Omental fat pad (tissue), 4 donors: ENCODE measurements around the gene KMT2D. TPM values are rescaled to one million over a fixed set of nuclear protein-coding genes. Genes with fewer than 3 reads are reported as not detected.

ENCODE experiments used
- ATAC-seq: fragments of 150-250 bp; one replicate; pipeline ENCODE4 v1.9.1; 2016; ENCODE audit warnings: mild to moderate bottlenecking, moderate library complexity; ENCODE audit not compliant: low FRiP score
- DNase-seq: peaks from one replicate; pipeline ENCODE4 v3.0.0-alpha.2; 2019; ENCODE audit warnings: low spot score
- total RNA-seq, 4 donors: library from RNA; depleted of rRNA; stranded (reverse); fragments of >200 nt; gene quantifications; one replicate each; pipeline ENCODE4 v1.1.0, GENCODE V29; 2016
- TF ChIP-seq, protein P1 (sequence below), 3 donors: fragments of 450-650 bp; IDR thresholded peaks; one replicate each; pipeline ENCODE4 v1.5.1; 2016 to 2017; ENCODE audit warnings: antibody characterized with exemption in 3 of 3, mild to moderate bottlenecking in 3 of 3, moderate library complexity in 2 of 3

The KMT2D gene
- total RNA-seq, 4 donors from 2014 or later, result 31.2 to 87.0 (median 49.0) TPM

DNA sequence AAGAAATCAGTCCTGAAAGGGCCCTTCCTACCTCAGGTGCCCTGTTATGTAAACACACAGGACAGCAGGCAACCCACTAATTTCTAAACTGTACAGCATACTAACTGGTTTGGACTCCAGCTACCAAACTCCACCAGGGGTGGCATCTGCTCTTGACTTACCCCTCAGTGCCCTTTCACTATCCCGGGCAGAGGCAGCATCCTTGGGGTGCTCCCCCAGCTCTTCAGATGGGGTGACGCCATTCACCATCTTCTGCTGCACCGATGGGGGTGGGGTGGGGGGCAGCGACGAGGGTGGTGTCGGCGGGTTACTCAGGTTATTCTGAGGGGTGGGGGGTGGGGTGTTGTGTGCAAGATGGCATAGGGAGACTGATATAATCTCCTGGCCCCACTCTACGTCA, 30.5 kb downstream of the KMT2D start:
- ATAC-seq, result no peak
- TF ChIP-seq, protein P1, sequence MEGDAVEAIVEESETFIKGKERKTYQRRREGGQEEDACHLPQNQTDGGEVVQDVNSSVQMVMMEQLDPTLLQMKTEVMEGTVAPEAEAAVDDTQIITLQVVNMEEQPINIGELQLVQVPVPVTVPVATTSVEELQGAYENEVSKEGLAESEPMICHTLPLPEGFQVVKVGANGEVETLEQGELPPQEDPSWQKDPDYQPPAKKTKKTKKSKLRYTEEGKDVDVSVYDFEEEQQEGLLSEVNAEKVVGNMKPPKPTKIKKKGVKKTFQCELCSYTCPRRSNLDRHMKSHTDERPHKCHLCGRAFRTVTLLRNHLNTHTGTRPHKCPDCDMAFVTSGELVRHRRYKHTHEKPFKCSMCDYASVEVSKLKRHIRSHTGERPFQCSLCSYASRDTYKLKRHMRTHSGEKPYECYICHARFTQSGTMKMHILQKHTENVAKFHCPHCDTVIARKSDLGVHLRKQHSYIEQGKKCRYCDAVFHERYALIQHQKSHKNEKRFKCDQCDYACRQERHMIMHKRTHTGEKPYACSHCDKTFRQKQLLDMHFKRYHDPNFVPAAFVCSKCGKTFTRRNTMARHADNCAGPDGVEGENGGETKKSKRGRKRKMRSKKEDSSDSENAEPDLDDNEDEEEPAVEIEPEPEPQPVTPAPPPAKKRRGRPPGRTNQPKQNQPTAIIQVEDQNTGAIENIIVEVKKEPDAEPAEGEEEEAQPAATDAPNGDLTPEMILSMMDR (IDR thresholded peaks at IDR 0.05), result no peak
- no peak for DNase-seq

DNA sequence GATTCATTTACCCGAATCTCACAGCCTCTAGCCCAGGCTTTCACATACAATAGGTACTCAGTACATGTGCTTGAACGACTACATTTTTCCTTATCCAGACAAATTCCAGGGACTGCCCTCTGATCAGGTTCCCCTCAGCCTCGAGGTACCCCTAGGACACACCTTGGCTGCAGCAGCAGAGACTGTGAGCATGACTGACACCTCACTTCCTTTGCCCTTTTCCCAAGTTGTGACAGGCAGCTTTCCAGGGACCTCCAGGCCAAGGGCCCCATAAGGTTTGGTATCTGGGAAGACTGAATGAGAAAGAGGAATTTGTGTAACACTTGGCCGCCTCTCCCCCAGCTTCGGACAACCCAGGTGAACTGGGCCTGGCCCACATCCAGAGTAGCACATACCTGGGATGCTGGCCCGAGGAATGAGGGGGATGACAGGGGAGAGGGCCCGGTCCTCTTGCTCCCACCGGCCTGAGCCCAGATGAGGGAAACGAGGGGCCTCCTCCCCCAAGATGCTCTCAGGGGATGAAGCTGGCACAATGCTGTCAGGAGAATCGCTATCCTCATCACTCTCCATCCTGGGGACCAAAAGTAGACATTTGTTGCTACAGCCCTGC, 31.8 kb downstream of the KMT2D start:
- DNase-seq, result no peak
- ATAC-seq, result no peak
- TF ChIP-seq, protein P1 (IDR thresholded peaks at IDR 0.05), result no peak

DNA sequence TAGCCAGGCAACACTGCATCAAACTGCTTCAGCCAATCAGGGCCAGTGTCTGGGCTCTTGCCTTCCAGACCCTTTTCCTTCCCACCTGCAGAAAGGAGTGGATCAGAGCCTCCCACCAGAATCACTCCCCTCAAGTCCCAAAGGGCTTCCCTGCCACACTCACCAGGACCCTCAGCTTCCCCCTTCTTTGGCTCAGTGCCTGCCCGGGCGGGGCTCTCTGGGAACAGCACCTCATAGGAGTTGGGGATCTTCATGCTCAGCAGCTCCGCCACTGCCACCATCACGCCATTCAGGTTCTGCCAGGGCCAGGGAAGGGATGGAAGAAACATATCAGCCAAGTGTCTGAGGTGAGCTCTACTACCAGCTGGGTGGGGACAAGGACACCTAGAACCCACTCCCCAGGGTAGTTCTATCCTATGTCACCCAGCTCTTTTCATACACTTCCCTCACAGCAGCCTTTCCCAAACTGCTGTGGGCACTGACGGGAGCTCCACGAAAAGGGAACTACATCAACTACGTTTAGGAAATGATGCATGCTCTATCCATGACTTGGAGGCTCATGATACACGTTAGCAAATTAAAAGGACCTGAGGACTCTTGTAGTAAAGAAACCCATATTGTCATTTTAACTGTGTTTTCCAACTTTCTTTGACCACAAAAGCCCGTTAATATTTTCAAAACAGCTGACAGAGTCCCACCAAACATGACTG, 32.6 kb downstream of the KMT2D start:
- no peak for ATAC-seq
- DNase-seq, result no peak
- TF ChIP-seq, protein P1 (IDR thresholded peaks at IDR 0.05), result no peak

DNA sequence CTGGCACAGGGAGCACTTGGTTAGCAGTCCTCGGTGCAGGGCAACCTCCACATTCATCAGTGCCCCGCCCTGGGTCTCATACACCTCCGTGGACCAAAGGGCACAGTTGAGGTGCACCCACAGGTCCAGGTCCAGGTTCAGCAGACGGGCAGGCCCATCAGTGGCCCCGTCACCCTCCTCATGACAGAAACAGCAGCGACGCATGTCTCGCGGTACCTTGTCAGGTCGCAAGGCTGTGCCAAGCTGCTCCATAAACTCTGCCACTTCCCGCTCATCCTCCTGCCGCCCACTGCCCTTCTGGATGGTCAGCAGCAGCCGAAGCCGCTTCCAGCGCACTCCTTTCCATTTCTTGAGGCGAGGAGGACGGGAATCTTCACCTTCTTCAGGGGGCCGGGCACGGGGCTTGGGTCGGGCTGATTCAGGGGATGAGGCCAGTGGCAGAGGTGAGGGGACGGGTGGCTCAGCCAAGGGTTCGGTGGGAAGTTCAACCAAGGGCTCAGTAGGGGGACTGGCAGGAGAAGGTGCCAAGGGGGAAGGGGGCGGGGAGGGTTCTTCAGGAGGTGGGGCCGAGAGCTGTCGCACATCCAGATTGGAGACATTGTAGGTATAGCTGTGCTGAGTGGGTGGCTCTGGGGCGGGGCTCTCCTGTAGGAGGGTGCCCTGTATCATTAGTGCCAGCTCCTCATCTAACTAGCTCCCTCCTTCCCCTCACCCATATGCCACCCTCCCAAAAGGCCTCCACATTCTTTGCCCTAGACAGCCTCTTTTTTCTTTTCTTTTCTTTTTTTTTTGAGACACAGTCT, 33.7 kb downstream of the KMT2D start:
- ATAC-seq (no peak), DNase-seq (no peak)
- TF ChIP-seq, protein P1 (IDR thresholded peaks at IDR 0.05), result no peak

DNA sequence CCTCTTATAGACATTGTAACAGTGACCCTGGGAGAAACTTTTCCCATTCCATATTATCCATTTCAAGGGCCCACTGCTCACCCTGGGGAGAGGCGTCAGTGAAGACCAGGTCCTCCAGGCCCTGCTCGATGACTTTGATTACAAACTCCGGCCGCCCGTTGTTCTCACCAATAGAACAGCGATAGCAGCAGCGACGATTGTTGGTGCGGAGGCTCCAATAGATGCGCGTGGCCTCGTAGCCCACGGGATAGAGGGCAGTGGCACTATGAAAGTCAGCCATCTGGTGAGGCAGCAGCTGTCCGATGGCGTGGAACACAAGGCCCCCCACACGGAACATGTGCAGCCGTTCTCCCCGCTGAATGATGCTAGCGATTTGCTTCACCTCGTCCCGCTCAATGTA, 34.5 kb downstream of the KMT2D start:
- TF ChIP-seq, protein P1 (IDR thresholded peaks at IDR 0.05), result no peak
- DNase-seq (no peak), ATAC-seq (no peak)

DNA sequence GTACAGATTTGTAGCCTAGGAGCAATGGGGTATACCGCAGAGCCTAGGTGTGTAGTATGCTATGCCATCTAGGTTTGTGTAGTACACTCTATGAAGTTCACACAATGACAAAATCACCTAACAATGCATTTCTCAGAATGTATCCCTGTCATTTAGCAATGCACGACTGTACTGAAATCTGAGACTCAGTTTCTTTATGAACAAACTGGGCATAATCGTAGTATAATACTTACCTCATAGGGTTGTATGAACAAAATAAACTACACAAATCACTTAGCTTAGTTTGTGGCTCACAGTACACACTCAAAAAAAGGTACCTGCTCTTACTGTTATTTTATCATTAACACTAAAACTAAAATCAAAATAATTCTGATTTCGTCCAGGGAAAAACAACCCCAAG, 35.1 kb downstream of the KMT2D start:
- DNase-seq (no peak), ATAC-seq (no peak)
- TF ChIP-seq, protein P1 (IDR thresholded peaks at IDR 0.05), result no peak
